HG02840 (cell line): ENCODE data around the gene OSBP2.
"Not testable (repeated sequence)": the region's sequence is repeated elsewhere in the genome, so short reads cannot be mapped to it uniquely, and the experiment has no call there.

Experiments used
- ATAC-seq: cut with Tn5 transposase; IDR thresholded peaks from one replicate; pipeline ENCODE4 v1.9.1; 2021; ENCODE audit warnings: mild to moderate bottlenecking, moderate library complexity, moderate number of reproducible peaks; ENCODE audit not compliant: unreplicated experiment, low FRiP score

Gene OSBP2

GRCh38 chr22:30754521-30754920 is 59.8 kb downstream of the OSBP2 start:
- ATAC-seq = no peak

GRCh38 chr22:30754971-30755758 is 60.5 kb downstream of the OSBP2 start:
- no peak for ATAC-seq

GRCh38 chr22:30755759-30756124 is 61.1 kb downstream of the OSBP2 start:
- ATAC-seq = no peak

- ATAC-seq = no peak
Measured at GRCh38 chr22:30763815-30764673, 69.4 kb downstream of the OSBP2 start.

DNA sequence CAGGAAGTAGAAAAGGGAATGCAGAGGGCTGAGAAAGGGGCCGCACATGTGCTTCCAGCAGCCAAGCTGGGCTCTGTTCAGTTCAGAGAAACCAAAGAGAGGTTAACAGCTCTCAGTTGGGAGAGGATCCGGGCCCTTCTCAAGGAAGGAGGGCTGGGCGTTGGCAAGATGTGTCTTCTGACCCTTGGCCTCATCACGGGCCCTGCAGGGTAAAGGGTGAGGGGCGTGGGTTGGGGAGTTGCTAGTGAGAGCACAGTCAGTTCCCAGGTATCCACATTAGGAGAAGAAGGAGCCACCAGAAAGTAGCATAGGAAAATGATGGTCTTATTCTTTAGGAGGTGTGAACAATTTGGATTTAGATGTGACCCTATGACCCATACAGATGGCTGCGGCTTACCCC is 73.0 kb downstream of the OSBP2 start:
- ATAC-seq = no peak

GRCh38 chr22:30770716-30771115 is 76.0 kb downstream of the OSBP2 start:
- no peak for ATAC-seq

GRCh38 chr22:30773919-30774318 is 79.2 kb downstream of the OSBP2 start:
- ATAC-seq = no peak

DNA sequence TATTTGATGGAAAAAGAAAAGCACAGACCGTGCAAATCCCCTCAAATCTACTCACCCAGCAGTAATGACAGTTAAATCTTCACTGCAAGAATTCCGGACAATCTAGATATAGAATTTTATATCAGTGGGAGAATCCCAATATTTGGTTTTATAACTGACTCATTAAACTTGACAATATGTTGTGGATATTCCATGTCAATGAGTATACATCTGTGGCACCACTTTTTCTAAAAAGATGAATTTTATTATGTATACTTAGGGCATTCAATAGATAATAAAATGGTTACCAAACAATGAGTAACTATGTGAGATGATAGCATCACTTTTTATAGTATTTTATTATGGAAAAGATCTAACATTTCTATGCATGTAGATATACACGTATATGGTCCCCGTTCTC is 79.9 kb downstream of the OSBP2 start:
- no peak for ATAC-seq

GRCh38 chr22:30776476-30776875 is 81.8 kb downstream of the OSBP2 start:
- no peak for ATAC-seq

GRCh38 chr22:30777146-30777545 is 82.5 kb downstream of the OSBP2 start:
- ATAC-seq = not testable (repeated sequence)

- ATAC-seq = no peak
Measured at GRCh38 chr22:30777587-30777986, 82.9 kb downstream of the OSBP2 start.

- no peak for ATAC-seq
Measured at GRCh38 chr22:30778261-30778660, 83.6 kb downstream of the OSBP2 start.

DNA sequence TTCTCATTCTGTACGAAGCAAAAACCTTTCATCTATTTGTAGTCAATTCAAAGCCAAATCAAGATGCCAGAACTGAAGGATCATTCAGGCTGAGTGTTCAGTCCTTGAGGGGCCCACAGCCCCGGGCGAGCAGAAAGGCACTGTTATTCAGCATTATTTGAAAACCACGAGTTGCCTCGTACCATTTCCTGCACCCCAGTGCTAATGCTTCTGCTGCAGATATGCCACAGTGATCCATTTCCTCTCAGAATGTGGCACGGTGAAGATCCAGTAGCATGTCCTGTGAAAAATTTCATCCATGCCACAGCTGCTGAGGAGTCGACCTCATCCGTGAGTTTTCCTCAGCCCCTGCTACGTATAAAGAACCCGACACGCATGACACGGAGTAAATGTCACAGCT is 85.4 kb downstream of the OSBP2 start:
- ATAC-seq = no peak

DNA sequence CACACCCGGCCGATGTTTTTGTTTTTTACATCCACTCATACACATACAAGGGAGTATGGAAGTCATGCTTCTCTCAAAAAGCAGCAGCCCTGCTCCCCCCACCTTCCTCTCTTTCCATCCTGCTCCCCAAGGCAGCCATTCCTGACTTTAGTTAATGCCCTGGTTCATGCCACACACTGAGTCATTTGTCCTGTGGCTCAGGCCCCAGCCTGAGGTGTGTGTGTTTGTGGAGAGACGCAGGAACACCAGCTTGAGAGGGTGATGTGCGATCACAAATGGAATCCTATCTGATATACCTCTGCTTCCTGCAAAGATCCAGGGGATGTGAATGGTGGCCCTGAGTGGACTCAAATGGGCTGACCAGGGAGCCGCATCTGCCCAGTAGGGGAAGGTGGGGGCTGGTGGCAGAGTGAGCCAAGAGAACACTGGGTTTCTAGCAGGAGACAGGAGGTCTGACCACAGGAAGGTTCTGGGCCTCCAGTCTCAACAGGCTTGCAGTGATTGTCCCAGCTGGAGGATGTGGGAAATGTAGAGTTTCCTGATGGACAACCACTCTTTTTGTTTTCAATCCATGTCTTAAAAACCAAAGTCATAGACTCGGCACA is 86.7 kb downstream of the OSBP2 start:
- no peak for ATAC-seq

DNA sequence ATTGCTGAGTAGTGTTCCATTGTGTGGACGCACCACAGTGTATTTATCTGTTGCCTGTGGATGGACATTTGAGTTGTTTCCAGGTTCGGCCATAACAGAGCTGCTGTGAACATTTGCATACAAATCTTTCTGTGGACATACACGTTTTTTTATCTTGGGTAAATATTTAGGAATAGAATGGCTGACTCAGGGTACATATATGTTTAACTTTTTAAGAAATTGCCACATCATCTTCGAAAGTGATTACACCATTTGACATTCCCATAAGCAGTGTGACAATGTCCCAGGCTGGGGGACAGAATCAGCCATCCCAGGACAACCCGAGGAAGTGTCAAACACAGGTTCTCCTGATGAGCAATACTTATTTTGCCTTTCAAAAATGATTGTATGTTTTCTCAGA is 87.9 kb downstream of the OSBP2 start:
- ATAC-seq = no peak

- no peak for ATAC-seq
Measured at GRCh38 chr22:30783021-30783420, 88.3 kb downstream of the OSBP2 start.

- ATAC-seq = no peak
Measured at GRCh38 chr22:30785527-30785926, 90.9 kb downstream of the OSBP2 start.

GRCh38 chr22:30790366-30790765 is 95.7 kb downstream of the OSBP2 start:
- ATAC-seq = no peak

DNA sequence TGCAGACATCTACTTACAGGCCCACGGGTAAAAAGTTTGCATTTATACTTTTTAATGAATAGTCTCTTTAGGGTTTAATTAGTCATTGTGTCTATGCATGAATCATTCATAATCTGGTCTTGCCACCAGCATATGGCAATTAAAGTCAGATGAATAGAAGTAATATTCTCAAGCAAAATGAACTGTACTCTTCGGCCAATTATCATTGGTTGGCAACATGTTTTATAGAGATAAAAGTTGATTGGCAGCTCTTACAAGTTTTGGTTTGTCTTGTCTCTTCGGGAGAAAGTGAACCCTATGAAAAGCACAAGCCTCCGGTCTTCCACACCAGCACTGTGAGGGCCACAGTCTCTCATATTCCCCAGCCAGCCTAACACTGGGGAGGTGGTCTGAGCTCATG is 97.8 kb downstream of the OSBP2 start:
- no peak for ATAC-seq

DNA sequence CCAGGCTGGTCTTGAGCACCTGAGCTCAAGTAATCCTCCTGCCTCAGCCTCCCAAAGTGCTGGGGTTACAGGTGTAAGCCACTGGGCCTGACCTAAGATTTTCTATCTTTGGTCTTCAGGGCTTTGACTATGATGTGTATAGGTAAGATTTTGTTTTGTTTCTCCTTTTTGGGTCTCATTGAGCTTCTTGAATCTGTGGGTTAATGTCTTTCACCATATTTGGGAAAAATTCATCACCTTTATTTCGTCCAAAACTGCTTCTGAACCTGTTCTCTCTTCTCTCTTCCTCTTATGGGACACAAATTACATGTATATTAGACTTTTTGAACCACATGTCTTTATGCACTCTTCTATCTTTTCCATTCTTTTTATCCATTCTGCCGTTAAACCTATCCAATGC is 100.4 kb downstream of the OSBP2 start:
- no peak for ATAC-seq

DNA sequence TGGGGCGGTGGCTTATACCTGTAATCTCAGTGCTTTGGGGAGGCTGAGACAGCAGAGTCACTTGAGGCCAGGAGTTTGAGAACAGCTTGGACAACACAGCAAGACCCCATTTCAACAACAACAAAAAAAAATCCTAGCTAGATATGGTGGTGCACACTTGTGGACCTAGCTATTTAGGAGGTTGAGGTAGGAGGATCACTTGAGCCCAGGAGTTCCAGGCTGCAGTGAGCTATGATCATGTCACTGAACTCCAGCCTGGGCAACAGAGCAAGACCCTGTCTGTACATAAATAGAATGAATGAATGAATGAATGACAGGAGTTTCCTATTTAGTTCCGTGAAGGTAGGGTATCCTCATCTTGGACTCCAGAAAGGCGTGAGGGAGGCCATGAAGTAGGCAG is 107.0 kb downstream of the OSBP2 start:
- no peak for ATAC-seq
